ENCODE measurements around the gene TBC1D17.
A peak's percentile ranks its signal among the peaks of the same experiment; 100 is the strongest.
"Not testable (repeated sequence)": the region's sequence is repeated elsewhere in the genome, so short reads cannot be mapped to it uniquely, and the experiment has no call there.

The TBC1D17 gene

DNA sequence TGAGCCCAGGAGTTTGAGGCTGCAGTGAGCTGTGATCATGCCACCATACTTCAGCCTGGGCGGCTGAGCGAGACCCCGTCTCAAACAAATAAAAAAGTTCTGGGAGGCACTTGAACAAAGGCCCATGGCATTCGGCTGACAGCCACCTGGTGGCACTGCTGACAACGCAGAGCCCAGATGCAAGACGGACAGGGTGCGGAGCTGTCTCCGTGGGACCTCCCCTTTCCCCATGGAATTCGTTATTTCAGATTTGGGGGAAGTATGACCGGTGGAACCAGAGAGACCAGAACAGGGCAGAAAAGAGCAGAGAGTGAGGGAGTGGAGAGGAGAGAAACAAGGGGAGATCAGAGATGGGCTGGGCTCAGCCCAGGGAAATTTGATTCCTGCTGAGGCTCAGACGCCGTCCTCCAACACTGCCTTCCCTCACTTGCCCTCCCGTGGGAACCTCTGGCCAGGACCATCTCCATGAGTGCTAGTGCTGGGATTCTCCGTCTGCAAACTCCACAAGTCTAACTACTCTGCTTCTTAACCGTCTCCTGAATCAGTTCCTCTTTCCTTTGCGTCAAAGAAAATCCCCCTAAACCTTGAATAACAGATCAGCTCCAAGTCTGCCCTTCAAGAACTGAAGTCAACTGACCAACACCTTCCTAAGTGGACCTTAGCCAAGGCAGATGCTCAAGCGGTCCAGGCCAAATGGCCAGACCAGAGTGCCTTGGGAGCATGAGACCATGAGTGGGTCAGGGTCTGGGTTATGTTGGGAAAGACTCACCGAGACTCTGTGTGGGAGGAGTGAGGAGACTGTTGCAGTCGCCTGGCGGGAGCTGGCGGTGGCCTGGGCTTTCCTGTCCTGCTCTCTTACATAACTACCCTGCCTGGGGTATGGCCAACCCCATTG lies 39.6 kb downstream of the TBC1D17 start:
- DNase-seq (ENCODE audit: low read depth, low spot score) = no peak

DNA sequence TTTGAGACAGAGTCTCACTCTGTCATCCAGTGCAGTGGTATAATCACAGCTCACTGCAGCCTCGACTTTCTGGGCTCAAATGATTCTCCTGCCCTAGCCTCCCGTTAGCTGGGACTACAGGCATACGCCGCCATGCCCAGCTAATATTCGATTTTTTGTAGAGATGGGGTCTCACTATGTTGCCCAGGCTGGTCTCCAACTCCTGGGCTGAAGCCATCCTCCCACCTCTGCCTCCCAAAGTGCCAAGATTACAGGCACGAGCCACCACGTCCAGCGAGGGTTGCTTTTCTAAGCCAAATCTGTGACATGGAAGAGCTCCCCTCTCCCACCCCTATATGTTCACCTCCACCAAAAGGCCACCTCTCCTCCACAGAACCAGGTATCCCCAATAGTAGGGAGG lies 40.6 kb downstream of the TBC1D17 start:
- DNase-seq (ENCODE audit: low read depth, low spot score) = no peak

DNA sequence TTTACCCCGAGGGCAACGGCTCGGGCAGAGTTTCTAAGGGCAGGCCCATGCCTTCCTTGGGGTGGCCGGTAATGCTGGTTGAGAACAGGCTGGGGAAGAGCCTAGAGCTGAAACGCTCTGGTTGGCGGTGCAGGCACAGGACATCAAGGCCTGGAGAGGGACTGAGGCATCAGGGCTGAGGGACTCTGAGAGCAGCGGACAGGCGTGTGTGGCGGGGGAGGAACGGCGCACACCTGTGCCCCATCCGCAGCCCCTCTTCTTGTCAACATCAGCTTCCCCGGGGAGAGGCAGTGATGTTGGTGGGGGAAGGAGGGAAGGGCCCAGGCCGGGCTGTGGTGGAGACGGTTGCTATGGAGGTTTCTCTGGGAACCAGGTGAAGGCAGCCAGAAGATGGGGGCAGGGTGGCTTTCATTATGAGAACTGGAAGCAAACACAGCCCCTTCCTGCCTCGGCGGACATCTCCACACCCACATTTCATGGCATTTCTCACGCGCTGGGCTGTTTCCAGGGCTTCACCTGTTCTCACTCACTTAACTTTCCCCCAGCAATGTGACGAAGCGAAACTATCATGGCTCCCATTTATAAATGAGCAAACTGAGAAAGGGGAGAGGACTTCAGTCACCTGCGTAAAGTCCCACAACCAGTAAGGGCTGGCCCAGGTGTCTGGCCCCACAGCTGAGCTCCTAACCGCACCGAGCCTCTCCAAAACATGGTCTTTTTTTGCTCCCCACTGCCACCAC lies 43.3 kb downstream of the TBC1D17 start:
- no peak for DNase-seq (ENCODE audit: low read depth, low spot score)

DNA sequence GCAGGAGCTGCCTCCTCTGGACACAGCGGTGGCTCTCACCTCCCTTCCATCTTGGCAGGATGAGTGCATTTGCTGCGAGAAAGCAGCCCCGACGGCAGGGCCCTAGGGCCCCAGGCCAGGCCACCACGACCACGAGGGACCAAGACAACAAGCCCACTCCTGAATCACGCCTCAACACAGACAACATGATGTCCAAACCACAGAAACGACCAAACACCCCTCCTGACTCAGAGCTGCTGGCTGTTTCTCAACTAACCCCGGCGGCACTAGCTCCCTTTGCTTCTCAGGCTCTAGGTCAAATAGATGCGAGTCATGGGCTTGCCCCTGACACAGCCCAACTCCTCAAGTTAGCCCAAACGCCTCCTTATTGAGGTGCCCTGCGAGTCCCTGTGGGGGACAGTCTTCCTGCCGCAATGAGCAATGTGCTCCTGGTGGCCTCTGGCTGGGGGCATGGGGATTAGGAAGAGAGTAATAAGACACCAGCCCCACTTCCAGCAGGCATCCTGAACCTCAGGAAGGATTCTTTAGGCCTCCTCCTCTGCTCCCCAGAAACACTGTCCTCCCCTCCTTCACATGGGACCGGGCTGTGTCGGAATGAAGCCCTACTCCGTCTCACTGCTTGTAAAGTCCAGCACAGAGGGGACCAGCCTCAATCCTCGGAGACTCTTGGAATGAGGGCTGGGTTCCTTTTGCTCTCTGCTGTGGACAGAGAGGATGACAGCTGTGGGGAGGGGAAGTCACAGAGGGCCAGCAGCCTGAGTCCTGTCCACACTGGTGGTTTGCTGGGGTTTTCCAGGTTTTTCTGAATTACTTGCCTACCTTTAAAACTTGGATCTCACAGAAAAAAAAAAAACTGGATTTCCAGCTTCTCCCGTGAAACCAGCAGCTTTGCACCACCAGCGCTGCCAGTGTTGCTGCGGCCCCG lies 44.6 kb downstream of the TBC1D17 start:
- DNase-seq (ENCODE audit: low read depth, low spot score) = no peak

DNA sequence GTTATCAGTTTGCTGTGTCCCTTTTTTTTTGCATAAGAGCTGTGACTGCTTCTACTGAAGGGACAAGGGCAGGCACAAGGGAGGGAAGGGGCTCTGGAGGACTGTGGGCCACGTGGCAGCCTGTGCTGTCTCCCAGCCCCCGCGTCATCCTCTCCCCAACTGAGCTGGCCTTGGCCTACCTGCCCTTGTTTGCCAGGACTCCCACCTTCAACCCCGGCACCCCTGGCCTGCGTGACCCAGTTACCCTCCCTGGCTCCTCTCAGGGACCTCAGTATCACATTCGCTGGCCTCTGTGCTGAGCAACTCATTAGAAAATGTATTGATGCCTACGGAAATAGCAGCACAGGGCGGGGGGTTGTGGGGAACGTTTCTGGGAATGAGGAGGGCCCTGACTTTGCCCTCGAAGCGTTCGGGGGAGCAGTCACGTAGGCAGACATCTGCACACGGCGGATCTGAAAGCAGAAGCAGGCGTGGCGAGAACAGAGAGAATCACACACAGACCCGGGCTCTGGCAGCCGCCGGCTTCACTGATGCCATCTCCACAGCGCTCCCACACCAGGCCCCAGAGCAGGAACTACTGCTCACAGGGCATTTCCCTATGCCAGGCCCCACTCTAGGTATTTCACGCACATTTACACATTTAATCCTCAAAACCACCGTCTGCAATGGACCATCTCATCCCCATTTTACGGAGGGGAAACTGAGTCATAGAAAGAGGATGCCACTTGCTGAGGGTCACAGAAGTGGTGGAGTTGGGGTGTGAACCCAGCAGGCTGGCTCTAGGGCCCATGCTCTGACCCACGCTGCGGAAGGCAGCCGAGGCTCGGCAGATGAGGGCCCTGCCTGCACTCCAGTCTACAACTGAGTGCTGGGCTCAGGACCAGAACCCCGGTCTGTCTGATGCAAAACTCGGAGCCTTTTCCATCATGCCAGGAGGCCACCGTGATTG lies 45.8 kb downstream of the TBC1D17 start:
- no peak for DNase-seq (ENCODE audit: low read depth, low spot score)

DNA sequence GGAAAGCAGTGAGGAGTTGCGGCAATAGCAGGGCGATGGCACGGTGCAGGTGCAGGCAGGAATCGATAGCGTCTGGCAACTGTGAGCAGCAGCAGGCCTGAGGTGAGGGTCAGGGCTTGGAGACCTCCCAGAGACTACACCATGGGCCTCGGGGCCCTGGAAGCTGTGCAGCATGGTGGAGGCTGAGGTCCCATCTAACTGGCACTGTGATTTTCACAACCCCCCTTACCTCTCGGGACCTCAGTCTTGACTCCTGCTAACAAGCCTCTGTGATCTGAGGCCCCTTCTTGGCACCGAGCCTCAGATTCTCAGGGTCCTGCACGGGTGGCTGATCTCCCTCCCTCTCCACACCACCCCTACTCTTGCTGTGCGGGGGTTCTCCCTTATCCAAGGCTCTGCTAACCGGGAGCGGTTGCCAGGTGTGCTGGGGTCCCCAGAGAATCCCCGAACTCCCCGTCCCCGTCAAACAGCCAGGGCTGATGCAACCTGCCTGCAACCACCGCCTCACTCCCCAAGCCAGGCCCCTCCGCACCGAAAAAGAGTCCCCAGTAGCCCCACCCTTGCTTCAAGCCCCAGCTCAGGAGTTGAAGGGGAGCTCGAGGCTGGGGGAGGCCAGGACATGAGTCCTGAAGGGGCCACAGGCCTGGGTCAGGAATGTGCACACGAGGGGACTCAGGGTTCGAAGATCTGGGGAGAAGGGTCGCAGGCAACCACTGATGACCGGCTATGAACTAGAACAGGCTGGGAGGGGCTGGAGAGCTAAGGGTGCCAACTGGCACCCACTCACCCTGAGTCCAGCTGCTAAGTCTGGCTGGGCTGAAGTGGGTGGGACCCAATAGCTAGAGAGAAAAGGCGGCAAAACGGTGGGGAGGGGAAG lies 46.7 kb downstream of the TBC1D17 start:
- no peak for DNase-seq (ENCODE audit: low read depth, low spot score)

DNA sequence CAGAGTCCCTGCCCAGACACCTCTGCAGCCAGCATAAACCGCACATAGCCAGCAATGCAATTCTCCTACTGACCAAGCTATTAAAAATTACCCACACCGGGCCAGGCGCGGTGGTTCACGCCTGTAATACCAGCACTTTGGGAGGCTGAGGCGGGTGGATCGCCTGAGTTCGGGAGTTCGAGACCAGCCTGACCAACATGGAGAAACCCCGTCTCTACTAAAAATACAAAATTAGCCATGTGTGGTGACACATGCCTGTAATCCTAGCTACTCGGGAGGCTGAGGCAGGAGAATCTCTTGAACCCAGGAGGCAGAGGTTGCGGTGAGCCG lies 47.3 kb downstream of the TBC1D17 start:
- not testable (repeated sequence) for DNase-seq (ENCODE audit: low read depth, low spot score)

DNA sequence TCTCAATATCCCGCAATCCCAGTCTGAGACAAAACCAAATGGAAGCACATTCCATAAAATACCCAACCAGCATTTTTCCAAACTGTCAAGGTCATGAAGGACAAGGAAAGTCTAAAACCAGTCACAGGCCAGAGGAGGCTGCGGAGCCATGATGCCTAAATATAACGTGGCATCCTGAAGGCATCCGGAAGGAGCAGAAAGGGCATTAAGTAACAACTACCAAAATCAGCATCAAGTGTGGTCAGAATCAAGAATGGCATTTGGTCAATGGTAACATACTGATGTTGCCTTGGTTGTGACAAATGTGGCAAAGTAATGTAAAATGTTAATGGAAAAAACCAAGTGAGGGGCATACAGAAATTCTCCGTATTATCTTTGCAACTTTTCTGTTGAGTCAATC lies 48.0 kb downstream of the TBC1D17 start:
- no peak for DNase-seq (ENCODE audit: low read depth, low spot score)

DNA sequence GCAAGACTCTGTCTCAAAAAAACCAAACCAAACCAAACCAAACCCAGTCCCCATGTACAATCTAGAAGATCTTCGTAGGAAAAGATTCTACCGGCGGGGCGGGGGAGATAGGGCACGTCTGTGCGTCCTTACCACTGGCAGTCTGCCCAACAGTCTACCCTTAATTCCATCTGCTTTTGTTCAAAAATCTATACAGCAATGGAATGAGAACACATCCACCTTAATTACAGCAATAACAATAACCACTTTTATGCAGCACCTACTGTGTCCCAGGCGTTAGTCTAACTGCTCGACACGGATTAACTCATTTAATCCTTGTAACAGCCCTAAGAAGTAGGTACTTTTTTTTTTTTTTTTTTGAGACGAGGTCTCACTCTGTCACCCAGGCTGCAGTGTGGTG lies 49.0 kb downstream of the TBC1D17 start:
- DNase-seq (ENCODE audit: low read depth, low spot score) = no peak

DNA sequence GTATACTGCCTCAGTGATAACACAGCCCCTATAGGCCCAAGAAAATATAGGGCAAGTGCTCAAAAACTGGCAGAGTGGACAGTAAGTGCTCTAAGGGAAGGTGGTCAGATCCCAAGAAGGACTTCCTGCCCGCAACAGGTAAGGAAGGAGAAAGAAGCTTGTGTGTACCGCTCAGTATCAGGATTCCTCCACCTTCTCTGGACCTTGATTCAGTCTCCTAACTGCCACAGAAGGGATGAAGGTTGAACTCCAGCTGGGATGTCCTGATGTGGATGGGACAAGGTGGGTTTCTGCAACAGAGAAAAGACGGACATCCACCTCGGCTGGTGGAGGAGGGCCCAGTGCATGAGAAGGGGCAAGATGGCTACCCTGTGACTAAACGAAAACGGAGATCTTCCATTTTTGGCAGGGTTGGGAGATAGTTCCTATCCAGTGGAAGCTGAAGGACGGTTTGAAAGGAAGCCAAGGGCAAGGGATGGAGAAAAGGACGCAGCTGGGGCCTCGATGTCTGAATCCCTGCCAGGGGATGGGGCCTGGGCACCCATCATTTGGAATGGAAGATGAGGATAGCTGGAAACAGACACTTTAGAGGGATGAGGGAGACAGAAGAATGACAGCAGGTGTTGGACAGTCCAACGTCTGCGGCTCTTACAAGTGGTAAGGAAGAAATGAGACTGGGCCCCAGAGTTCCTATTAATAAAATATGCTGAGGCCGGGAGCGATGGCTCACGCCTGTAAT lies 50.2 kb downstream of the TBC1D17 start:
- no peak for DNase-seq (ENCODE audit: low read depth, low spot score)

DNA sequence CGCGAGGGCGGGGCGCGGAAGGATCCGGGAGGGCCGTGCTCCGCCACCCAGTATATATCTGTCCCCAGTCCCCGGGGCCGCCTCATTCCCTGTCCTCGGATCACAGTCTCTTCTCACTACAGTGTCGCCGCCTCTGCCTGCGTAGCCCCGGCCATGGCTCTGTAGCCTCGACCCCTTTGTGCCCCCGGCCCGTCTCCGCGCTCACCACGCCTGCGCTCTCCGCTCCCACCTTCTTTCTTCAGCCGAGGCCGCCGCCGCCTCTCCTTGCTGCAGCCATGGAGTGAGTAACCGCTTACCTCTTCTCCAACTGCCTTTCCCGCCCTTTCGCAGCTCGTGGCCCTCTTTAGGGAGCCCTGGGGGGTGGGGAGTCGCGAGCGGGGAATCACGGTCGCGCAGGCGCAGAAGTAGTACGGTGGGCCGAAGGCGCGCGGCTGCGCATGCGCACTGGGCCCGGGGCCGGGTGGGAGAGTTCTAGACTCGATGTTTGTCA lies 51.7 kb downstream of the TBC1D17 start, which contains the start of the genes ATF5 and NUP62:
Gene ATF5 (plus strand): TSS at position 85 of the 490 bp plus-strand sequence. CDS start 1,646 bp downstream, outside the sequence.
Gene NUP62 (minus strand): TSS at position 384 of the 490 bp plus-strand sequence. CDS start 19,697 bp downstream, outside the sequence.
- DNase-seq (ENCODE audit: low read depth, low spot score) = no peak

DNA sequence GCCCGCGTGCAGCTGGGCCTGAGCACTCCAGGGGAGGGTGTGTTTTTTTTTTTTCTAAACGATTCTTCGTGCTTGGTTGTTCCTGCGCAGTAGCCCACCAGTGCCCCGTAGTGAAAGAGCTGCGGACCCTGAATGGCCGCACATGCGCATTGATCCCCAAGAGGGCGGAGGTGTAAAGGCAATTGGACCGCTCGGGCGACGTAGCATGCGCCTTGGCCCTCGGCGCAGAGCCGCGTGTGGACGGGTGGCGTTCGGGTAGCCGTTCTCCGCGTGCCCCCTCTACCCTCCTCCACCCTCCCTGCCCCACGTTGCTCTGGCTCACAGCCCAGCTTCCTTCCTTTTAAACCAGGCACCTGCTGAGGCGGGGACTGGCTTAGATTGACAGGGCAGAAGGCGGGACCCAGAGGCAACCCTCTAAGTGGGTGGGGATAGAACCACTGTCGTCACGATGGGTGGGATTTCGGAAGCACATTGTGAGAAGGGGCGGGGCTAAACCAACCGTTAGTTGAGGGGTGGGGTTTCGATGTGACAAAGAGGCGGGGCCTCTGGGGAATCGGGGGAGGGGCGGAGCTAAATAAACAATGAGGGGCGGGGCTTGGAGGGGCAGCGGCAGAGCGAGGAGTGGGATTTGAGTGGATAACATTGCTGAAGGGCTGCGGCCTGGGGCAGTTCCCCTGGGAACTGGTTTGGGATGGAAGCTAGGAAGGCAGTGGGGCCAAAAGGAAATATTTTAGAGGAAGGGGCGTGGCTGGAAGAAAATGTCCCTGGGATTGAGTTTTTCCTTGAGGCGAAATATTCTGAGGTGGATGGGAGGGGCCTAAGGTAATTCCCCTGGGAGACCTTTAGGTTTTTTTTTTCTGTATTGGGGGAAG lies 52.3 kb downstream of the TBC1D17 start:
- DNase-seq (ENCODE audit: low read depth, low spot score) = peak; percentile 89

DNA sequence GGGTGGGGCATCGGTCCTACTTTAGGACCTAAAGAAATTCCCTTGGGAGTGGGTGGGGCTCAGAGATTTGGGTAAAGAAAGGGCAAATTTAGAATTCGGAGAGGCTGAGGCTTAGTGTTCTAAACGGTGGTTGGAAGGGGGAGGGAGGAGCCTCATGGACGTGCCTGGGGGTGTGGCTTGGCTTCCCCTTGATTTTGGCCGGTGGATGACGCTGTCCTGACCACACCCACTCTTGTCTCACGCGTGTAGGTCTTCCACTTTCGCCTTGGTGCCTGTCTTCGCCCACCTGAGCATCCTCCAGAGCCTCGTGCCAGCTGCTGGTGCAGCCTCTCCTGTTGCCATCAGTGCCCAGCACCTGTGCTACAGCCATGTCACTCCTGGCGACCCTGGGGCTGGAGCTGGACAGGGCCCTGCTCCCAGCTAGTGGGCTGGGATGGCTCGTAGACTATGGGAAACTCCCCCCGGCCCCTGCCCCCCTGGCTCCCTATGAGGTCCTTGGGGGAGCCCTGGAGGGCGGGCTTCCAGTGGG lies 53.0 kb downstream of the TBC1D17 start:
- no peak for DNase-seq (ENCODE audit: low read depth, low spot score)

DNA sequence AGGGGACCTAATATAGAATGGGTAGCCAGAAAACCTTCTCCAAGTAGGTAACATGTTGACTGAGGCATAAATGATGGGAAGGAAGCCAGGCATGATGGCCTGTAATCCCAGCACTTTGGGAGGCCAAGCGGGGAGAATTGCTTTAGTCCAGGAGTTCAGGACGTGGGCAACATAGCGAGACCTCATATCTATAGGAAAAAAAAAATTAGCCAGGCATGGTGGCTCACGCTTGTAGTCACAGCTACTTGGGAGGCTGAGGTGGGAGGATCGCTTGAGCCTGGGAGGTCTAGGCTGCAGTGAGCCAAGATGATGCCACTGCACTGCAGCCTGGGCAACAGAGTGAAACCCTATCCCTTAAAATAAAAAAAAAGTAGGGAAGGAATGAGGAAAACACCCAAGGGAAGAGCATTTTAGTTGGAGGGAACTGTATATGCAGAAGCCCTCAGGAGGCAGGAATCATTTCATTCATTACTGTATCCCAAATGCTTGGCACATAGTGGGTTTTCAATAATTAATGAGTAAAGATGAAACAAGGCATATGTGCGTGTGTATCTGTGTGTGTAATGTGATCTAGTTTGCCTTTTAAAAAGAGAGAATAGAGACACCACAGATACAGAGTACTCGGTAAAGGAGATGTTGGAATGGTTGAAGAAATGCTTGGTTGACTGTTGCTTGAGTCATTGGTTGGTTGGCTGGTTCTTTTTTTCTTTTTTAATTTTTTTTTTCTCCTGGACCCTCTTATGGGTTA lies 54.0 kb downstream of the TBC1D17 start:
- DNase-seq (ENCODE audit: low read depth, low spot score) = no peak

DNA sequence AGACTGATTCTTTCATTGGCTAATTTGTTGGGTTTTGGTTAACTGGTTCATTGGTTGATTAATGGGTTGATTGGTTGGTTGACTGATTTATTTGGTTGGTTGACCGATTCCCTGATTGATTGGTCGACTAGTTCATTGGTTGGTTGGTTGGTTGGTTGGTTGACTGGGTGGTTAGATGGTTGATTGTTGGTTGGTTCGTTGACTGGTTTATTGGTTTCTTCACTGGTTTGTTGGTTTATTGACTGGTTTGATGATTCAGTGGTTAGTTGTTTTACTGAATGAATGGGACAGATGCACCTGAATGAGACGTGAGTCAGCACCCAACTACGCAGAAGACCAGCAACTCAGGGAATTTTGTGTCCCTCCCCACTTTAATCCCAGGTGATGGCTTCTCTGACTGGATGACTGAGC lies 54.5 kb downstream of the TBC1D17 start:
- DNase-seq (ENCODE audit: low read depth, low spot score) = no peak

DNA sequence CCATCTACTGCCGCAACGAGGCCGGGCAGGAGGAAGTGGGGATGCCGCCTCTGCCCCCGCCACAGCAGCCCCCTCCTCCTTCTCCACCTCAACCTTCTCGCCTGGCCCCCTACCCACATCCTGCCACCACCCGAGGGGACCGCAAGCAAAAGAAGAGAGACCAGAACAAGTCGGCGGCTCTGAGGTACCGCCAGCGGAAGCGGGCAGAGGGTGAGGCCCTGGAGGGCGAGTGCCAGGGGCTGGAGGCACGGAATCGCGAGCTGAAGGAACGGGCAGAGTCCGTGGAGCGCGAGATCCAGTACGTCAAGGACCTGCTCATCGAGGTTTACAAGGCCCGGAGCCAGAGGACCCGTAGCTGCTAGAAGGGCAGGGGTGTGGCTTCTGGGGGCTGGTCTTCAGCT lies 55.2 kb downstream of the TBC1D17 start:
- no peak for DNase-seq (ENCODE audit: low read depth, low spot score)

DNA sequence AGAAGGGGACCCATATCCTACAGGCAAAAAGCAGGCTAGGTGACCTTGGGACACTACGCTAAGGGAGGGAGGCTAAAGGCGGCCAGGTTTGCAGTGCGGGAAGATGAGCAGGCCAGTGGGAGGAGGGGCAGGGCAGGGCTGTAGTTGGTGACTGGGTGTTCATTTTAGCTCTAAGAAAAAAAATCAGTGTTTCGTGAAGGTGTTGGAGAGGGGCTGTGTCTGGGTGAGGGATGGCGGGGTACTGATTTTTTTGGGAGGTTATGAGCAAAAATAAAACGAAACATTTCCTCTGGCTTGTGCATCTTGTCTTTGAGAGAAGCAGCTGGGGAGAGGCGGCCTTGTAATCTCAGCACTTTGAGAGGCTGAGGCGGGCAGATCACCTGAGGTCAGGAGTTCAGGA lies 56.1 kb downstream of the TBC1D17 start:
- no peak for DNase-seq (ENCODE audit: low read depth, low spot score)

All from brain pericyte (primary cell).